ENCODE measurements around the gene SPATS1. TPM values are rescaled to one million over a fixed set of nuclear protein-coding genes. Genes with fewer than 3 reads are reported as not detected.

Gene SPATS1
- polyA plus RNA-seq, 1 donor from 2014 or later = not detected

- Histone ChIP-seq H3K9me3 (ENCODE audit: low read length) (no peaks in the 10 kb centered on the region), H3K4me2 (ENCODE audit: low read length) (no peak overlapping the region), H4K20me1 (ENCODE audit: insufficient read depth) (no peaks in the 10 kb centered on the region), H3K79me2 (replicated peaks; ENCODE audit: insufficient read depth, low read length) (no peaks in the 10 kb centered on the region), H3K9me2 (ENCODE audit: insufficient read depth, low read length) (no peaks in the 10 kb centered on the region), H3K4me3 (ENCODE audit: low read length) (no peak overlapping the region), H3K27me3 (ENCODE audit: insufficient read depth, low read depth, low read length) (no peaks in the 10 kb centered on the region), H3F3A (ENCODE audit: insufficient read depth, low read length, poor library complexity, severe bottlenecking) (no peaks in the 10 kb centered on the region), H3K36me3 (ENCODE audit: insufficient read depth, low read length) (no peaks in the 10 kb centered on the region), H2AFZ (ENCODE audit: low read depth, low read length) (no peak overlapping the region), H3K9ac (ENCODE audit: low read length) (no peak overlapping the region), H3K27ac (ENCODE audit: low read length) (no peak overlapping the region)
- TF ChIP-seq REST (IDR thresholded peaks at IDR 0.05; ENCODE audit: borderline replicate concordance) = no peak
- no peak for TF ChIP-seq SMC3 (conservative IDR thresholded peaks at IDR 0.05; ENCODE audit: poor library complexity)
- TF ChIP-seq EZH2 (IDR thresholded peaks at IDR 0.05; ENCODE audit: borderline replicate concordance, insufficient read depth, low read length, poor library complexity, severe bottlenecking) = no peak
- no peak for TF ChIP-seq CTCF (IDR thresholded peaks at IDR 0.05; ENCODE audit: poor library complexity, severe bottlenecking)
- TF ChIP-seq RAD21 (conservative IDR thresholded peaks at IDR 0.05) = no peak
- no peak for TF ChIP-seq POLR2AphosphoS5 (IDR thresholded peaks at IDR 0.05)
- TF ChIP-seq EP300 (conservative IDR thresholded peaks at IDR 0.05; ENCODE audit: poor library complexity, severe bottlenecking) = no peak
- no peak for TF ChIP-seq TAF1 (IDR thresholded peaks at IDR 0.05; ENCODE audit: low read depth)
- TF ChIP-seq MXI1 (conservative IDR thresholded peaks at IDR 0.05; ENCODE audit: poor library complexity, severe bottlenecking) = no peak
Measured at GRCh38 chr6:44301782-44302564, 40.5 kb upstream of the SPATS1 start.

GRCh38 chr6:44302856-44303255 is 39.6 kb upstream of the SPATS1 start:
- TF ChIP-seq EZH2 (IDR thresholded peaks at IDR 0.05; ENCODE audit: borderline replicate concordance, insufficient read depth, low read length, poor library complexity, severe bottlenecking) = no peak
- TF ChIP-seq CTCF (IDR thresholded peaks at IDR 0.05; ENCODE audit: poor library complexity, severe bottlenecking) = no peak
- no peak for TF ChIP-seq SMC3 (conservative IDR thresholded peaks at IDR 0.05; ENCODE audit: poor library complexity)
- TF ChIP-seq POLR2AphosphoS5 (IDR thresholded peaks at IDR 0.05) = no peak
- TF ChIP-seq MXI1 (conservative IDR thresholded peaks at IDR 0.05; ENCODE audit: poor library complexity, severe bottlenecking) = no peak
- no peak for TF ChIP-seq TAF1 (IDR thresholded peaks at IDR 0.05; ENCODE audit: low read depth)
- TF ChIP-seq REST (IDR thresholded peaks at IDR 0.05; ENCODE audit: borderline replicate concordance) = no peak
- TF ChIP-seq RAD21 (conservative IDR thresholded peaks at IDR 0.05) = no peak
- no peak for TF ChIP-seq EP300 (conservative IDR thresholded peaks at IDR 0.05; ENCODE audit: poor library complexity, severe bottlenecking)
- H3K36me3 ChIP-seq (ENCODE audit: insufficient read depth, low read length) = no peaks in the 10 kb centered on the region
- H3K9me3 ChIP-seq (ENCODE audit: low read length) = no peaks in the 10 kb centered on the region
- H3K9me2 ChIP-seq (ENCODE audit: insufficient read depth, low read length) = no peaks in the 10 kb centered on the region
- H3F3A ChIP-seq (ENCODE audit: insufficient read depth, low read length, poor library complexity, severe bottlenecking) = no peaks in the 10 kb centered on the region
- no peak overlapping the region for H3K4me2 ChIP-seq (ENCODE audit: low read length)
- no peak overlapping the region for H3K4me3 ChIP-seq (ENCODE audit: low read length)
- no peak overlapping the region for H2AFZ ChIP-seq (ENCODE audit: low read depth, low read length)
- H3K27ac ChIP-seq (ENCODE audit: low read length) = no peak overlapping the region
- H3K27me3 ChIP-seq (ENCODE audit: insufficient read depth, low read depth, low read length) = no peaks in the 10 kb centered on the region
- no peaks in the 10 kb centered on the region for H3K79me2 ChIP-seq (replicated peaks; ENCODE audit: insufficient read depth, low read length)
- H4K20me1 ChIP-seq (ENCODE audit: insufficient read depth) = no peaks in the 10 kb centered on the region
- no peak overlapping the region for H3K9ac ChIP-seq (ENCODE audit: low read length)
